GM19467 (cell line): Measurements from ENCODE around the gene PARP8.

Experiments used
- ATAC-seq: cut with Tn5 transposase; IDR thresholded peaks from one replicate; pipeline ENCODE4 v1.9.1; 2021; ENCODE audit warnings: mild to moderate bottlenecking, moderate library complexity; ENCODE audit not compliant: unreplicated experiment

Gene PARP8

DNA sequence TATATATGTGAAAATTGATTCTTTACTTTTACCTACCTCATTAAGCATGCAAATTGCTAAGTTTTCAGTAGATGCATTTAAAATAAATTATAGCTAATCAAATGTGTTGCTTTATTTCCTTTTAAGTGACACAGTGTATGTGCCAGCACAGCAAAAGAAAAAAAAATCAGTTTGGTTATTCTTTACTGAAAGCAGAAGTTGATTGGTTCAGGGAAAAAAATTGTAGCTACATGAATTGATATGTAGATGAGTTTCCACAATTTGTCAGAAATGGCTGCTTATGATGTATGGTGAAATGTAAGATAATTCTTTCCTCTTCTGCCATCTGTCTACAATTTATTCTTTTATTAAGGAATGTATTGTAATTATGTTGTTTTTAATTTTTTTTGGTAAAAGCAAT, 57.8 kb downstream of the PARP8 start:
- ATAC-seq, result no peak

DNA sequence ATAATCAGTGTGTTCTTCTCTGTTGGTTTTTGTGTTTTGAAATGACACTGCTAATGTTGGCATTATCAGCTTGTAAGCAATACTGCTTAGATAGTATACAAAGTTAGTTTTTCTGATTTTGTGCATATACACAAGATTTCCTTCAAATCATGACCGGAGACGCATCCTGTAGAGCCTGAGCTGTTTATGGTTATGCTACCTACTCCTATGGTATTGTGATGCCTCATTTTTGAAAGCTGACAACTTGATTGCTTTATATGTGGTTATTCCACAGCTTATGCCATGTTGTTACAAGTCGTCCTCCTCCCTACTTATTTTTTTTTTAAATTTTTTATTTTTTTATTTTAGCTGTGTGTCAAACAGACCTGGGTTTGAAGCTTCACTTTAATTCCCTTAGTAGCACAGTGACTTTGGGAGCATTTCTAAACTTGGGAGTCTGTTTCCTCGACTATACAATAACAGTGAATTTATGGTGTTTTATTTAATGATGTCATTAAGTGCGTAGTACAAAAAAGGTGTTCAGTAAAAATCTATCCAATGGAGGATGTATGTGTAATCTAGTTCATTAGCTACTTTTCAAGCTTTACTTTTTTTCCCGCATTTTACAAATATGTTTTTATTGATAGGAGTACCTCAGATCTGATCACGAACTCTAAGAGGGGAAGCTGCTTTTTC, 59.5 kb downstream of the PARP8 start:
- no peak for ATAC-seq

- no peak for ATAC-seq
Observed at GRCh38 chr5:50726475-50727148, 60.2 kb downstream of the PARP8 start.

DNA sequence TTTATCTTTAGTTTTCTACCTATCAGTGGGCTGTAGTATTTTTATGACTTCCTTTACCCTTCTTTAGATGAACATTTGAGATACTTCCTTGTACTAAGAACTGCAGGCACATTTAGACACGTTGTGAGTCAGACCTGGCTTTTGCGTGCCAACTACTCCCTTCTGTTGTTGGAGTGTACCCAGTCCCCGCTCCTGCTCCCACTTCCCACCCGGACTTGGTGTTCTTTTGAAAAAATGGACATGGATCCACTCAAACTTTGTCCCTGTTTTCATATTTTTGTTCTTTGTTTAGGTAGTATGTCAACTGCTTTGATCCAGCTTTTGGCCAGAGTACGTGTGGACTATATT, 60.7 kb downstream of the PARP8 start:
- no peak for ATAC-seq

DNA sequence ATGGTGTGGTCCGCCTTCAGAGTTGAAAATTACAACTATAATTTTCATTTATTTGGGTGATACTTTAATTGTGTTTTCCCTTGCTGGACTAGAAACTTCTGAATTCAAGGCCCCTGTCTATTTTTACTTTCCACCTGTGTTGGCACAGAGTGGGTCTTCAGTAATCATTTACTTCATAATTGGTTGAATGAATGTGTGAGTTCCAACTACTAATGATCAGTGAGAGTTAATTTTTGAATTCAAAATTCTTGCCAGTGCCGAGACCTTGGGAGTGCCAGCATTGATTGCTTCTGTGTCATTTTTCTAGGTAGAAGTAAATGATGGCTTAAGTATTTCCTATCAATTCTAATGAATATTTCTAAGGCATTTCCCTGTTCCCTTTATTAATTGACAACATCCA, 61.4 kb downstream of the PARP8 start:
- no peak for ATAC-seq

GRCh38 chr5:50730336-50730735, 63.9 kb downstream of the PARP8 start:
- ATAC-seq, result no peak

GRCh38 chr5:50730841-50731240, 64.4 kb downstream of the PARP8 start:
- no peak for ATAC-seq

DNA sequence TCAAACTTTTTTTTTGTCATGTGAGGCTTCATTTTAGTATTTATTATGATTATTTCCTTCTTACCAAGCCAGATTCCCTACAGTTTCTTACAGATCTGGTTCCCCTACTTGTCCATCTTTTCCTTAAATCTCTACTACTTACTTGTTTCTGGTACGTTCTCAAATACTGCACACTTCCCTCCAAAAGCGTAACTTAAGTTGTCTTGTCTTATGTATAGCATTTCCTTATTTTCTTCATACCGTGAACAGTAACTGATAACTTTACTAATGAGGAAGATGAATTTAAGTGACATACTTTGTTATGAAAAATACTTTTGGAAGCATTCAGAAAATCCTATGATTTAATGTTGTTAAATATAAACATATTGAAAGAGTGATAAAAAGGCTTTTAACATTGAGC, 67.3 kb downstream of the PARP8 start:
- no peak for ATAC-seq

- ATAC-seq, result no peak
Observed at GRCh38 chr5:50738864-50739263, 72.4 kb downstream of the PARP8 start.

DNA sequence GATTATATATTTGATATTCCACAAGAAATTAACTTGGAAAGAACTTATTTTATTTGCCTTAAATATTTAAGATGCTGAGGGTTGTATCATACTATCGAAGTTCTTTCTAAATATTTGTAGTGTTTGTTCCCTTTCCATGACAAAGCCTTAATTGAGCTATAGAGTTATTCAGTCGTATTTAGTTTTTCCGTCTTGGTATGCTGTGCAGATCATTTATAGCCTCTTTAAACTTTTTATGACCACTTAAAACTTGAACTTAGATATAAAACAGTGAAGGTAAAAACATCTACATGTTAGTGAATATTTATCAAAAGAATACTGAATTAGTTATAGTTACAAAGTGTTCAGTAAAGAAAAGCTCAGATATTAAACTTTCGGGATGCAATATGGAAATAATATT, 74.4 kb downstream of the PARP8 start:
- no peak for ATAC-seq

DNA sequence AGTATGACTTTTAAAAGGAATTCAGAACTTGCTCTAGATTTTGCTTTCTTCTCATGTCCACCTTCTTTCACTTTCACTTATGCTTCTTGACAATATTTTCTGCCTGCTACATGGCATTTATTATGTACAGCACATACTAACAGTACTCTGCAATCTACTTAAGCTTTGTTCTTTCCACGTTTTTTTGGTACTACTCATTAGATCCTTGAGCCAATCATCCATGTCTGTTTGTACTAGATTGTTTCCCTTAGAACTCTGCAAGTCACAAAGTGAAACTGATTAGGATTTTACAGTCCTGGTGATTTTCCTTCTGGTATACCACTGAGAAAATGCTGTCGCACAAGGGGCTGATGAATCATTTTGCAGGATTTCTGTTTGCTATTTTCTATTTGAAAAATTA, 78.3 kb downstream of the PARP8 start:
- ATAC-seq, result peak; percentile 63

DNA sequence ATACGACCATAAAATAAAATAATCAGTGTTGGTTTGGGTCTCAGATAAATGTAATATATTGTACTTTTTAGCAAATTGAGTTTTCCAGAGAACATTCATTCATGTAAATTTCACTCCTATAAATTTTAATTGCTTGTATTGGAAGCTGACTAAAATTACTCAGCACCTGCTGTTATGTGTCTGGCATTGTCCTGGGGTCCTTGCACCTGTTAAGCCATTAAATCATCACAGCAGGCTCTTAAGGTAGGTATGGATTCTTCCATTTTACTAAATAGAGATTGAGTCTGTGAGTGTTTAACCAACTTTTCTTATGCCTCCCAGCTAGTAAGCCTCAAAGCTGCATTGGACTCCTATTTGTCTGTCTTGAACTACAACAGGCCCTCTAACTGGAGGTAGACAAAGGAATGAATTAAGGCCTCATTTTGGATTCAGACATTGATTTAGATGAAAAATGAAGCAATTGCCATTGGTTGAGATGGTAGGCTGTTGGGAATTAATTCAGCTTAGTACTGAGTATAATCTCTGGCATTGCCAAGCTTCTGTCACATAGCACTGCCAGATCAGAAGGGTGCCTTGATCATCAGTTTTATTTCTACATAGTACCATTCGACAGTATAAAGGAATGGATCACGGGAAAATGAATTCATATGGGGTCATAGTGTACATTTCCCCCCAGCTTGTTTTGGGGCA, 78.9 kb downstream of the PARP8 start:
- ATAC-seq, result no peak

- no peak for ATAC-seq
Observed at GRCh38 chr5:50749181-50749580, 82.7 kb downstream of the PARP8 start.

DNA sequence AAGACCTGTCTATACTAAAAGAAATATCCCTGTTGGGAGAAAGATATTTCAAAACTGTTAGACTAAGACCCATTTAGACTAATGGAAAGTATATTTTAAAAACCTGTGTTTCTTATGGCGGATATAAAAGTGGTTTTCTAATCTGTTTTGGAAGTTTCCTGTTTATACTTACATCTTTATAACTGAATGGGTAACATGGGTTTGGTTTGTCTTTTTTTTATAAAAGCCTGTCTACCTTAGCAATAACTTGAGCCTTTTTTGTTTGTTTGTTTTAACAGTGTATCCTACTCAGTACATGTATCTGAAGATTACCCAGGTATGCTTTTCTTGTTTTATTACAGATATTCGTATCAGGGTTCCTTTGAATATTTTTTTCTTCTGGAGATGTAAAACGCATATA, 83.4 kb downstream of the PARP8 start:
- no peak for ATAC-seq

- ATAC-seq, result peak; percentile 92
Observed at GRCh38 chr5:50751064-50751657, 84.7 kb downstream of the PARP8 start.

DNA sequence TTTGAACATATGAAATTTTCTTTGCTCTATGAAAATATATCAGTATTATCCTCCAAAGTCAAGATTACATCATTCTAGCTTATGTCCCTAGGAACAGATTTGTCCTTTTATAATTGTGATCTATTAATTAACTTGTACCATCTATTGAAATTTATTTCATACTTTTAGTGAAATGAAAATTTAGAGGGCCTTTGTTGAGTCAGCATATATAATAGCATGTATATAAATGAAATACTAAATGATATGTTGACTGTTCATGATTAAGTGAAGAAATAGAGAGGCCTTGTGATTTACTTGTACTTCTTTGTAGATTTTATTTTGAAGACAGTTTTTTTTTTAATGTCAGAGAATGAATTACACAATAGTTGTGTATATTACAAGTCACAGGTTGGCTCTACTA, 86.4 kb downstream of the PARP8 start:
- ATAC-seq, result no peak

DNA sequence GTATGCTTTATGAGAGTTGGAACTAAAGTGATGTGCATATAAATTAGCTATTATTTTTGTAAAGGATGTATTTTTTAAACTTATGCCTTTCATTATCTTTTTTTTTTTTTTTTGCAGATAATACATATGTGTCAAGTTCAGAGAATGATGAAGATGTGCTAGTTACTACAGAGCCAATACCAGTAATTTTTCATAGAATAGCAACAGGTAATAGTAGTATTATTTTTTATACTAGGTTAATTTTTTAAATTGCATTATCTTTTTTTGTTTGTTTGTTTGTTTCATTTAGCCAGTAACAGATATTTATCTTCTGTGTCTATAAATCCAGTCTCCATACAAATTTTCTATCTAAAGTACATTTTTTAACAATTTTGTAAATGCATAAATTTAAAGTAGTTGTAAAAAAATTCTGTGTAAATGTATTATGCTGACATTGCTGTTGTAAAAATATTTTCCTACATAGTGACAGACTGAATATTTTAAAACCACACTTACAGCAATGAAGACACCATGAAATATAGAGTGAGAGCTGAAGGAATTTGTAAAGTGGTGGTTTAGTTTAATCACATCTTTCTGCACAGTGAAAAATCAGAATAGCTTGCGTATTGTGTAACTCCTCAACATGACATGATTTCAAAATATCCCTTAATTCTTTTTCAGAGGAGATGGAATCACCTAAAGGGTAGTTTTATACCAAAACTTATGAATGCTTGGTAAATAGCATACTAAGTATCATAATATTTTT, 93.3 kb downstream of the PARP8 start:
- no peak for ATAC-seq

- ATAC-seq, result no peak
Observed at GRCh38 chr5:50763351-50763750, 96.9 kb downstream of the PARP8 start.

GRCh38 chr5:50763846-50764245, 97.4 kb downstream of the PARP8 start:
- no peak for ATAC-seq

DNA sequence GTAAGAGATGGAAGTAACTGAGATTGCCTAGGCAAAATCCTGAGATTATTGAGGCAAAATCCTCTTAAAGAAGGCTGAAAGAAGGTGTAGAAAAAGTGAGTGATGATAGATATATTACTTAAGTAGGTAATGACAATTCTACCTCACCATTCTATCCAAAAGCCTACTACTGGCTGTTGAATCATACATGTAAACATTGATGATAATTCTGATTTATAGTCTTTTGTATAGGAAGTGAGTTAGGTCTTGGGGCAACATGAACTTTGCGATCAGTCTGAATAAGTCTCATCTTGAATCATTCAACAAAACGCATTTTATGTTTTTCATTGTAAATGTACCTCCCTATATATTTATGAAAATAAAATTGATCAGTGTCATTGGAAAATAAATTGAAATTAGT, 99.6 kb downstream of the PARP8 start:
- no peak for ATAC-seq

- no peak for ATAC-seq
Observed at GRCh38 chr5:50766462-50766861, 100.0 kb downstream of the PARP8 start.
